NT2/D1 (cell line): ENCODE measurements around the gene IL32.

Source experiments
- YY1 ChIP-seq: IDR thresholded peaks from 2 replicates; pipeline ENCODE4 v1.6.1; 2011; ENCODE audit not compliant: insufficient read length, insufficient read depth
- ZNF274 ChIP-seq: IDR thresholded peaks from 2 replicates; pipeline ENCODE4 v1.6.1; 2011; ENCODE audit warnings: mild to moderate bottlenecking, low read depth, low read length

- TF ChIP-seq ZNF274 (no peak), YY1 (no peak)
These were observed 47.5 kb upstream of the IL32 start, which contains the start of gene CLDN6 for GRCh38 chr16:3017794-3018506.
